ENCODE data around the gene F8.

The F8 gene

DNA sequence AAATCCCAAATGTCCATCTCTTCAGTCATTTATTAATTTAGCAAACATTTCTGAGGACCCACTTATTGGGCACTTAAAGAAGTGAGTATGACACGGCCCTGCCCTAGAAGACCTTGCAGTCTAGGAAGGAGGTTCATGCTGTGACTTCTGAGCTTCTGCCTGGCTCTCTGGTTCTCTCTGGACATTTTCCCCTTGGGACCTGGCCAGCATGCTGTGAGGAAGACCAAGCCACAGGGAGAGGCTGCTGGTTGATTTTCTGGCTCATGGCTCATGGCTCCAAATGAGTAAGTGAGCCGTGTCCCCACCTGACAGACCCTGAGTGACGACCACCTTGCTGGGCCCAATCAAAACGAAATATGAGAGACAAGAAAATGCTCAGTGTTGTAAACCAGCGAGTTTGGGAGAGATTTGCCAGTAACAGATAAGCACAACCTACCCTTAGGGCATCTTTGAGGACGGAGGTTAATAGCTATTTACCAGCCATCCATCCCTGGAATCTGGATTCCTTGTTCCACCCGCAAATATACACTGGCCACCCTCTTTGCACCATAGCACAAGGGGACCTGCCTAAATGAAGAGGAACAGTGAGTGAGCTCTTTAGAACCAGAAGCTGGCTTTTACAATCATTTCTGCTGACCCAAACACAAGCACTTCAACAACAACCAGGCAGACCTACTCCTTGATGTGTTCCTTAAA, 218.1 kb downstream of the F8 start:
- H3K4me3 ChIP-seq (ENCODE audit: low read length), result peak overlapping the region; percentile 68
- DNase-seq (ENCODE audit: low read depth, low spot score), result no peak

DNA sequence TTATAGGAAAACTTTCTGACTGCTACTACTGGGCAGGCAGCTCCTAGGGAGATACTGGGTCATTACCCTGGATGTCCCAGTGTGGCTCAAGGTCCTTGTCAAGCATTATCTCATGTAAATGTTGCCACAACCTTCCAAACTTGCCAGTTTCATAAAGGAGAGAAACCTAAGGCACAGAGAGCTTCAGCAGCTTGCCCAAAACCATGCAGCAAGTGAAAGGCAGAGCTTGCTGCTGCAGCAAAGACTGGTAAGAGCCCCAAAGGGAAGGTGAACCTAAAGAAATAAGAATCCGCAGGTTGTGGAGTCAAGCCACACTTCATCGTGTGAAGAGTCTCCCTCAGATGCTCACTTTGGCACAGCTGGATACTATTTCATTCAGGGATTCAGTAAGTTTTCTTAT, 219.6 kb downstream of the F8 start:
- no peak overlapping the region for H3K4me3 ChIP-seq (ENCODE audit: low read length)
- DNase-seq (ENCODE audit: low read depth, low spot score), result no peak

DNA sequence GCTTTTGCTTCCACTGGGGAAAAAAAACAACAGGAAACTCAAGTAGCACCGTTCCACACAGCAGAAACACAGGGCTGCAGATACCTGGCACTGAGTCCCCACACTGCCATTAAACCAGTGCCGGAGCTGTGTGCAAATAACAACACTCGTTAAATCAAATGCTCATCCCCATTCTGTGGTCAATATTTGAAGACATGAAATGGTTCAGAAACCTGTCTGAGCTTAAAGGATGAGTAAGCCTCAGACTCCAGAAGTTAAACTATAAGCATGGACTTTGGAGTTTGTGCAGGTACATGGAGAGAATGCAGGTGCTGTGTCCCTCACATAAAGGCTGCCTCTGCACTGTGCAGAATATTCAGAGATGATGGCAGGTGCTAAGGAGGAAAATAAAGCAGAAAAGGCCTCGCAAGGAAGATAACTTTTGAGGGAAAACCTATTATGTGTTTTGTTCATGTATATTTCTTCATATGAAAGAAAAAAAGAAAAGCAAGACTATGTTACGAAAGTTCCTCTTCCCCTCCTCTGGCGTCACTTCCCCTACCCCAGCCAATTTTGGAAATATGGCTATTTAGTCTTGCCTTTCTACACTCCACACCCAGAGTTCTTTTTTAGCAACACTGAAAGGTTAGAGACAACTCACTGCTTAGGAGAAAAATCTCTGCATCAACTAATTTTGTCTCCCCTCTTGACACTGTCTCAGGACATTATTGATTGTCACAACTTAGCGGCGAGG, 221.9 kb downstream of the F8 start:
- peak overlapping the region; percentile 51 for H3K4me3 ChIP-seq (ENCODE audit: low read length)
- DNase-seq (ENCODE audit: low read depth, low spot score), result no peak

DNA sequence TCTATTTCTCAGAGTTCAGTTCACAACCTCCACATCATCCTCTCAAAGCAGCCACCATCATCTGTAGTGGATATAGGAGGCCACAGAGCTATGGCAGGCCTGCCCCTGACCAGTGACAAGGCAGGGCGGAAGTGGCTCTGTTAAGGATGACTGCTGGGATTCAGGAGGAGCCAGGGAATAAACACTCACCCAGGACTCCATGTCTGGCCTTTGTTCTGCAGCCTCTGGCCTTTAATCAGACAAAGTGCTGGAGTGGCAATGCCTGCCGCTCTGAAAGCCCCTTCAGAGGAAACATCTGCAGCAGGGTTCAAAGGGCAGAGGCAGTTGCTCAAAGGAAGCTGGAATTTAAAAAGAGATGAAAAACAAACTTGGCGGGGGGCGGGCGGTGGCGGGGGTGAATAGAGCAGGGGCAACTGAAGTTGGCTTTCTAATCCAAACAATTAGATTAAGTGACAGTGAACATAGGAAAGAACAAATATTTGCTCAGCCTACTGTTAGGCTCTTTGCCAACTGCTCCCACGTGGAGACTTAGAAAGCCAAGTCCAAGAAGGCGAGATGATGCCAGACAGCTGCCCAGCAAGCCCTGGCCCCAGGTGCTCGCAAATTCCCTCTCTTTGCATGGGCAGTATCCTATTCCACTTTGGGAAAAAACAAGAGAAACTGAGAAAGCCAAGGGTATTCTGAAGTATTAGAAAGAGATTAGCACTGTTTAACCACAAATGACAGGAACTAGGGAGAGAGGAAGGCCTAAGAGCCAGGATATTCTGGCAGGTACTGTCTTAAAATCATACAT, 222.8 kb downstream of the F8 start:
- peak overlapping the region; percentile 51 for H3K4me3 ChIP-seq (ENCODE audit: low read length)
- peak; percentile 67 for DNase-seq (ENCODE audit: low read depth, low spot score)

DNA sequence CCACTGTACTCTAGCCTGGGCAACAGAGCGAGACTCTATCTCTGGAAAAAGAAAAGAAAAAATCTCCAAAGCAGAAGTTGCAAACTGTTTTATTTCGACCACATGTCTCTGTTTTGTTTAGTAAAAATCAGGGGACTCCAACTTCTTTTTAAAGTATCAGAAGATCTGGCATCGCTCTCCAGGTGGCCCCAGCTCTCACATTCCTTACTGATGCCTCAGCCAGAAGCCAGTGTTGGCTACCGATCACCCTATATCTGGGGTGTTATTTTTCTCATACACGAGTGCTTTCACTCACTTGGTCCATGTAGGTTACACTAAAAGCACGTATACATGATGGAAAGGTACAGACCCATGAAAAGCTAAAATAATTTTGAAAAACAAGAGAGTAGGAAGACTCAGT, 225.5 kb downstream of the F8 start:
- H3K4me3 ChIP-seq (ENCODE audit: low read length), result no peak overlapping the region
- no peak for DNase-seq (ENCODE audit: low read depth, low spot score)

DNA sequence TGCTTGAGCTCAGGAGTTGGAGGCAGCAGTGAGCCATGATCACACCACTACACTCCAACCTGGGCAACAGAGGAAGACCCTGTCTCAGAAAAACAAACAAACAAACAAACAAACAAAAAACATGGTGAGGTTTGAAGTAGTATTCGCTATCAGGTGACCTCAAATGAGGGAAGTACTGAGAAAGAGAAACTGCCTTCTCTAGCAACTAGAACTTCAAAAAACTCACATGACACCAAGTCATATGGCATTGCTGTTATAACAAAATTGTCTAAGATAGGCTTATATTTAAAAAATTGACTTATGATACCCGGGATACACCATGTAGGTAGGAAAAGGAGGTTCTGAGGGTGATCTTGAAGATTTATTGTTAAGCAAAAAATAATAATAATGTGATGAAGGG, 227.5 kb downstream of the F8 start:
- DNase-seq (ENCODE audit: low read depth, low spot score), result no peak
- H3K4me3 ChIP-seq (ENCODE audit: low read length), result no peak overlapping the region

DNA sequence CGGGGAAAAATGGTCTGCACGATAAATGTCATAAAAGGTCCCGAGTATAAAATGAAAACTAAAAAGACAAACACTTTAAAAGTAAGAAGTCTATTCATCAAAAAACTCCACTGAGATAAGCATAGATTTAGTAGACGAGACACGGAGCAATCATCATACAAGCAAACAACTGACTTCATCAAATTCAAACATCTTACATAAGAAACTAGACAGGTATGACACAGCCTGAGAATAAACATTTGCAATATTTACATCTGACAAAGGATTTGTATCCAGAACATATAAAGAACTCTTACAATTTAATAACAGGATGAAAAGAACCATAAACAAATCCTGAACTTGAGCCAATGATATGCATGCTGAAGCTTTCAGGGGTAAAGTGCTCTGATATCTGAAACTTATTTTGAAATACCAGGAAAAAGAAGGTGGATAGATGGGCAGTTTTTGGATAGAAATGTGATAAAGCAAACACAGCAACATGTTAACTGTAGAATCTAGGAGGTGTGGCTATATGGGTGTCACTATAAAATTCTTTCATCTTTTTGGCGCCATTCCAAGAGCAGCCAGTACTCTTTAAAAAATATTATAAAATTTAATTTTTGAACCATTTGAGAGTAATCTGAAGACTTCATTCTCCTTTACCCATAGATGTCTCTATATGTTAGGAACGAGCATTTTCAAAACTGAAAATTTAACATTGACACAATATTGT, 229.3 kb downstream of the F8 start:
- DNase-seq (ENCODE audit: low read depth, low spot score), result no peak
- no peak overlapping the region for H3K4me3 ChIP-seq (ENCODE audit: low read length)

DNA sequence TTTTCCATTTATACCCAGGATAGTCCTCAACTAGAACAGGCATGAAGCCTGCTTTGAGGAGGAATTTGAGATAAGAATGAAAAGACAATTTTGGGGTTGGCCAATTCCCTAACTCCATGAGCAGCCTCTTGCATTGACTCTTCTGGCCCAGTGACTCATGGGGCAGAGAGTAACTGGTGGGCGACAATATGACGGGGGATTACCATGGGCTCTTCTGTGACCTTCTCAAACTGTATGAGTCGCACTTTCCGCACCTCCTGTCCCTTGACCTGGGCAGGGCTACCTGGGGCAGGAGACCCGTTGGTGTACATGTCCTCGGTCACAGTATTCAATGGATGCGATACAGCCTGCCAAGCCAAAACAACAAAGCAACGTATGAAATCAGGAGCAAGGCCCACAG, 230.6 kb downstream of the F8 start:
- DNase-seq (ENCODE audit: low read depth, low spot score), result no peak
- H3K4me3 ChIP-seq (ENCODE audit: low read length), result no peak overlapping the region

DNA sequence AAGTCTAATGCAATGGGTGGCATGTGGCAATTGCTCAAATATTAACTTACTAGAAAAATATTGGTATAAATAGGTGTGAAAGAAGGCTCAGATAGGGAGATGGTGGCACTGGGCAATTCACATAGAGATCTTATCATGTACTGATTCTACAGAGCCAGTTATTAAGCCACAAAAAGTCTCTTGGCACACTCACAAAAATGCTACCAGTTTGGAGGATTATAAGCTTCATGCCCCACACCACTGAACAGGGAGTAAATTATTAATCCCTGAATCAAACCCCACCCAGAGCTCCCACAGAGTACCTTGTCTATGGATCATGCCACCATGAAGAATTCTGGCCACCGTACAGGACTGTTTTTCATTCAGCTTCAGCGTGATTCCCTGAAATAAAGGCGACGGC, 231.1 kb downstream of the F8 start:
- no peak overlapping the region for H3K4me3 ChIP-seq (ENCODE audit: low read length)
- no peak for DNase-seq (ENCODE audit: low read depth, low spot score)
